ENCODE results near the gene GALNS.

GRCh38 chr16:88809068-88809675 lies 47.6 kb downstream of the GALNS start:
- TF ChIP-seq CTCF (conservative IDR thresholded peaks at IDR 0.05 in 1 of 2, IDR thresholded peaks at IDR 0.05 in 1 of 2; ENCODE audit: low read depth in 1 of 2, low read length in 2 of 2) (no peak), EZH2 (IDR thresholded peaks at IDR 0.05; ENCODE audit: low read length, missing control alignments) (no peak)
